Neural progenitor cell (in vitro differentiated cells): Measurements from ENCODE around the gene SMCP.

Source experiments
- CTCF ChIP-seq: fragments of 200-600 bp; sonication (generic); IDR thresholded peaks from 2 replicates; pipeline ENCODE4 v1.5.1; 2017; ENCODE audit warnings: antibody characterized with exemption, mild to moderate bottlenecking
- EZH2 ChIP-seq: fragments of 200-600 bp; sonication (generic); IDR thresholded peaks from 2 replicates; pipeline ENCODE4 v1.6.1; 2017; ENCODE audit warnings: antibody characterized with exemption, mild to moderate bottlenecking, moderate library complexity
- EZH2phosphoT487 ChIP-seq: fragments of 200-600 bp; sonication (generic); IDR thresholded peaks from 2 replicates; pipeline ENCODE4 v1.6.1; 2017; ENCODE audit warnings: antibody characterized with exemption

GRCh38 chr1:152884085-152884484 lies 6.0 kb downstream of the SMCP start:
- TF ChIP-seq CTCF (no peak), EZH2phosphoT487 (no peak), EZH2 (no peak)
